HCT116 (cell line): Measurements from ENCODE around the gene PACSIN2. TPM values are rescaled to one million over a fixed set of nuclear protein-coding genes. Genes with fewer than 3 reads are reported as not detected.
A peak's percentile ranks its signal among the peaks of the same experiment; 100 is the strongest.

ENCODE experiments used
- ATAC-seq: fragments of 200-7000 bp; cut with Tn5 transposase; 2 replicates; pipeline ENCODE4 v1.9.1; 2020; ENCODE audit warnings: mild to moderate bottlenecking, moderate library complexity
- BruUV-seq: library from RNA; stranded (reverse); fragments of 400-500 nt; replicated peaks from 2 replicates; lab custom pipeline; 2021; lab: Mats Ljungman, UMichigan
- CTCF ChIA-PET: fragments of 300-600 bp; sonication (Branson Sonifier 250); formaldehyde crosslinking; loops from one replicate; lab custom pipeline; 2021; ENCODE audit warnings: antibody characterized with exemption; lab: Charles Lee
- POLR2A ChIA-PET: fragments of 300-600, 350-600 bp; sonication (Branson Sonifier 250); formaldehyde crosslinking; loops from one replicate; lab custom pipeline; 2021; ENCODE audit warnings: antibody characterized with exemption; lab: Charles Lee
- RAD21 ChIA-PET, 2 experiments: fragments of 300-600 bp; sonication (Branson Sonifier 250); formaldehyde crosslinking; loops; one replicate each; lab custom pipeline; 2023; ENCODE audit warnings: low total read pairs in 2 of 2; ENCODE audit not compliant: uncharacterized antibody in 2 of 2, unreplicated experiment in 2 of 2, low non-redundant PET in 1 of 2; lab: Charles Lee
- DNase-seq: peaks from one replicate; pipeline ENCODE4 v3.0.0-alpha.2; 2010; ENCODE audit warnings: low read depth, low spot score
- H2AFZ ChIP-seq: fragments of 200-600 bp; shearing (Covaris generic), sonication (generic); 2 replicates; pipeline ENCODE4 v1.6.1; 2017; ENCODE audit warnings: low read depth, mixed run types, mixed read lengths, antibody characterized with exemption, low read length; ENCODE audit not compliant: poor library complexity, severe bottlenecking
- H3K27ac ChIP-seq: 2 replicates; pipeline ENCODE4 v1.5.1; 2012; ENCODE audit warnings: low read depth, low read length
- H3K27me3 ChIP-seq: fragments of 200-600 bp; sonication (generic); 2 replicates; pipeline ENCODE4 v1.6.1; 2016; ENCODE audit warnings: mixed run types, low read length, mixed read lengths; ENCODE audit not compliant: insufficient read depth
- H3K36me3 ChIP-seq, 2 experiments: fragments of 200-500 bp in 1 of 2; fragments of 200-600 bp in 1 of 2; sonication (Bioruptor generic) in 1 of 2; sonication (generic) in 1 of 2; 2 replicates each; pipeline versions ENCODE4 v1.5.1 to v1.6.1; 2014 to 2016; ENCODE audit warnings: low read length in 2 of 2, inconsistent platforms in 1 of 2, mixed read lengths in 1 of 2, mixed run types in 1 of 2; ENCODE audit not compliant: insufficient read depth in 2 of 2, control insufficient read depth in 1 of 2
- H3K4me1 ChIP-seq, 2 experiments: fragments of 200-600 bp in 1 of 2; sonication (generic) in 1 of 2; 2 replicates each; pipeline versions ENCODE4 v1.5.1 to v1.6.1; 2012 to 2017; ENCODE audit warnings: low read length in 2 of 2, inconsistent platforms in 1 of 2, mild to moderate bottlenecking in 1 of 2, mixed read lengths in 1 of 2, mixed run types in 1 of 2, moderate library complexity in 1 of 2; ENCODE audit not compliant: insufficient read depth in 2 of 2, control insufficient read depth in 1 of 2
- H3K4me2 ChIP-seq: fragments of 200-600 bp; sonication (generic); 2 replicates; pipeline ENCODE4 v1.6.1; 2017; ENCODE audit warnings: mixed run types, low read length, mixed read lengths
- H3K4me3 ChIP-seq, 2 experiments: fragments of 200-600 bp in 1 of 2; sonication (generic) in 1 of 2; replicated peaks in 1 of 2; 2 replicates each; pipeline ENCODE4 v1.5.1; 2011 to 2016; ENCODE audit warnings: low read length in 2 of 2, control low read depth in 1 of 2, low read depth in 1 of 2, mild to moderate bottlenecking in 1 of 2, mixed read lengths in 1 of 2, mixed run types in 1 of 2
- H3K79me2 ChIP-seq: fragments of 200-600 bp; sonication (generic); 2 replicates; pipeline ENCODE4 v1.6.1; 2017; ENCODE audit warnings: mild to moderate bottlenecking, mixed run types, low read length, moderate library complexity, mixed read lengths; ENCODE audit not compliant: insufficient read depth
- H3K9ac ChIP-seq: fragments of 200-600 bp; sonication (generic); 2 replicates; pipeline ENCODE4 v1.6.1; 2016; ENCODE audit warnings: low read length, mixed read lengths
- H3K9me2 ChIP-seq: fragments of 200-600 bp; sonication (generic), shearing (Covaris generic); 2 replicates; pipeline ENCODE4 v1.6.1; 2017; ENCODE audit warnings: mixed run types, mild to moderate bottlenecking, moderate library complexity; ENCODE audit not compliant: insufficient read depth
- H3K9me3 ChIP-seq, 2 experiments: fragments of 200-500 bp in 1 of 2; fragments of 200-600 bp in 1 of 2; sonication (Bioruptor generic) in 1 of 2; sonication (generic) in 1 of 2; 2 replicates each; pipeline ENCODE4 v1.6.1; 2014 to 2017; ENCODE audit warnings: low read length in 2 of 2, mixed read lengths in 2 of 2, inconsistent platforms in 1 of 2, low read depth in 1 of 2, mild to moderate bottlenecking in 1 of 2, mixed run types in 1 of 2, moderate library complexity in 1 of 2; ENCODE audit not compliant: control insufficient read depth in 1 of 2, insufficient read depth in 1 of 2
- H4K20me1 ChIP-seq: fragments of 200-600 bp; sonication (generic), shearing (Covaris generic); 2 replicates; pipeline ENCODE4 v1.6.1; 2017; ENCODE audit warnings: mixed run types, mild to moderate bottlenecking, moderate library complexity; ENCODE audit not compliant: insufficient read depth
- ATF3 ChIP-seq: IDR thresholded peaks from 2 replicates; pipeline ENCODE4 v1.6.1; 2012
- CEBPB ChIP-seq: IDR thresholded peaks from 2 replicates; pipeline ENCODE4 v1.6.1; 2012; ENCODE audit warnings: low read depth
- ELF1 ChIP-seq: IDR thresholded peaks from 2 replicates; pipeline ENCODE4 v1.6.1; 2012; ENCODE audit warnings: low read depth, borderline replicate concordance
- EZH2 ChIP-seq: fragments of 200-600 bp; sonication (generic); IDR thresholded peaks from 2 replicates; pipeline ENCODE4 v1.6.1; 2017; ENCODE audit warnings: antibody characterized with exemption, mixed run types
- FOSL1 ChIP-seq: IDR thresholded peaks from 2 replicates; pipeline ENCODE4 v1.6.1; 2012; ENCODE audit warnings: low read depth
- JUND ChIP-seq: IDR thresholded peaks from 2 replicates; pipeline ENCODE4 v1.6.1; 2012
- POLR2A ChIP-seq: IDR thresholded peaks from 2 replicates; pipeline ENCODE4 v1.7.0; 2011; ENCODE audit warnings: borderline replicate concordance; ENCODE audit not compliant: insufficient read depth, insufficient read length; ENCODE audit errors: extremely low read depth
- RAD21 ChIP-seq: IDR thresholded peaks from 2 replicates; pipeline ENCODE4 v1.6.1; 2012; ENCODE audit warnings: low read depth, mild to moderate bottlenecking
- SIN3A ChIP-seq: IDR thresholded peaks from 2 replicates; pipeline ENCODE4 v1.6.1; 2012; ENCODE audit warnings: low read depth
- SP1 ChIP-seq: IDR thresholded peaks from 2 replicates; pipeline ENCODE4 v1.6.1; 2012; ENCODE audit warnings: low read depth
- SRF ChIP-seq: IDR thresholded peaks from 2 replicates; pipeline ENCODE4 v1.6.1; 2012; ENCODE audit warnings: low read depth
- TCF7L2 ChIP-seq: IDR thresholded peaks from 2 replicates; pipeline ENCODE4 v1.7.0; 2011; ENCODE audit warnings: borderline replicate concordance, inconsistent platforms; ENCODE audit not compliant: insufficient read depth, insufficient read length; ENCODE audit errors: extremely low read depth
- ZFX ChIP-seq: fragments of 450-650 bp; IDR thresholded peaks from 2 replicates; pipeline ENCODE4 v1.6.1; 2017
- intact Hi-C: fragments of 100-400 bp; cut with micrococcal nuclease; formaldehyde crosslinking; loops from 2 replicates; pipeline ENCODE4 v1.10.0; 2022
- total RNA-seq: library from RNA; stranded (reverse); gene quantifications from one replicate; pipeline ENCODE4 v1.2.1, GENCODE V29; 2021; ENCODE audit not compliant: unreplicated experiment
- TF ChIP-seq, protein P1 (sequence below): IDR thresholded peaks from 2 replicates; pipeline ENCODE4 v1.6.1; 2012
- TF ChIP-seq, protein P2 (sequence below): IDR thresholded peaks from 2 replicates; pipeline ENCODE4 v1.6.1; 2012; ENCODE audit warnings: low read depth
- TF ChIP-seq, protein P3 (sequence below): IDR thresholded peaks from 2 replicates; pipeline ENCODE4 v1.6.1; 2011; ENCODE audit warnings: mild to moderate bottlenecking, low read length, moderate library complexity; ENCODE audit not compliant: insufficient replicate concordance; ENCODE audit errors: extremely low read depth

Gene PACSIN2
- total RNA-seq, 1 experiment from 2014 or later, result 48.2 TPM

DNA sequence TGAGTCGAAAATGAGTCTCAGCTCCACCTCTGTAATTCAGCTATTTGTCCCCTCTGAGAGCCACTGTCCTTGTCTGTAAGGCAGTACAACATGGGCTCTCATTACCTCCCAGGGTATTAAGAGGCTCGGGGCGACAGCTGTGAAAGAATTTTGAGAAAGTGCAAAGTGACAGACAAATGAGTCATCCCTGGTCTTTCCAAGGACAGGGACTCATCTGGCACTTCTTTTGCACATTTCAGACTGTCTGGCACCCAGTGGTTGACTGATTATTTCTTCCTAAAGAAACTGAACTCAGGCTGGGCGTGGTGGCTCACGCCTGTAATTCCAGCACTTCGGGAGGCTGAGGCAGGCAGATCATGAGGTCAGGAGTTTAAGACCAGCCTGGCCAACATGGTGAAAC, 95.8 kb downstream of the PACSIN2 start:
- BruUV-seq, result no TSS peak
- Histone ChIP-seq H3K4me1 (peaks cover 44 to 61% of the 10 kb centered on the region in 2 experiments), H3K27me3 (no peaks in the 10 kb centered on the region), H3K9me3 (no peaks in the 10 kb centered on the region), H3K27ac (no peak overlapping the region; the same call in 1 of the 2 replicates), H3K36me3 (no peaks in the 10 kb centered on the region), H3K4me2 (peak overlapping the region; percentile 64), H3K9ac (no peak overlapping the region), H3K9me2 (no peaks in the 10 kb centered on the region), H2AFZ (no peak overlapping the region), H3K4me3 (0 out of 4 replicates have a peak overlapping the region, but pooled peaks of 1 of the 2 experiments have one; percentile 10), H3K79me2 (peaks cover 58% of the 10 kb centered on the region), H4K20me1 (no peaks in the 10 kb centered on the region)
- intact Hi-C loops, result no loop called here
- DNase-seq (peak; percentile 42), ATAC-seq (peak; percentile 82)
- ChIA-PET CTCF (no interaction called here), RAD21 (interaction anchor here in 1 of 2 experiments (0.7 kb wide), 1 partner anchor 114 kb away, joined by 3 read pairs; no protein-coding TSS in a partner anchor), POLR2A (no interaction called here)
- TF ChIP-seq SIN3A (peak; percentile 65; the same call in 1 of the 2 replicates), JUND (peak; percentile 76), SRF (no peak), FOSL1 (peak; percentile 84), POLR2A (no peak), SP1 (peak; percentile 47; the same call in 1 of the 2 replicates)
- TF ChIP-seq, protein P1, sequence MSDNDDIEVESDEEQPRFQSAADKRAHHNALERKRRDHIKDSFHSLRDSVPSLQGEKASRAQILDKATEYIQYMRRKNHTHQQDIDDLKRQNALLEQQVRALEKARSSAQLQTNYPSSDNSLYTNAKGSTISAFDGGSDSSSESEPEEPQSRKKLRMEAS, result peak; percentile 25; the same call in 1 of the 2 replicates

DNA sequence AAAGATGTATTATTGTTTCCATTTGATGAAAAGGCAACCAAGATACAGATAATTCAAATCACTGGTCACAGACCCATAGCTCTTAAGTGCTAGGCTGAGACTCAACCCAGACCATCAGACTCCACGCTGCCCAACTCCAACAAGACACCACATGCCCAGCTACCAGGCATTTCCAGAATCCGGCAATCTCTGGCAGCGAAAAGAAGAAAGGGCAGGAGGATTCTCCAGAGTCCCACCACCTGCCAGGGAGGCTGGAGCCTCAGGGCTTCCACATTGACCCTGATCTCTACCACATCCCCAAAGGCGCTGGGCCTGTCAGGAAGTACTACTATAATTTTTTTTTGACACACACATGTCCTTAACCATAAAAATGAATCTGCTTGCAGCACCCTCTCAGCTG, 96.4 kb downstream of the PACSIN2 start:
- Histone ChIP-seq H3K4me2 (peak overlapping the region; percentile 64), H3K9ac (no peak overlapping the region)
- TF ChIP-seq ZFX (no peak), JUND (no peak), ELF1 (no peak), CEBPB (no peak), RAD21 (no peak), TCF7L2 (no peak), SRF (no peak), EZH2 (no peak), ATF3 (no peak)
- TF ChIP-seq, protein P2, sequence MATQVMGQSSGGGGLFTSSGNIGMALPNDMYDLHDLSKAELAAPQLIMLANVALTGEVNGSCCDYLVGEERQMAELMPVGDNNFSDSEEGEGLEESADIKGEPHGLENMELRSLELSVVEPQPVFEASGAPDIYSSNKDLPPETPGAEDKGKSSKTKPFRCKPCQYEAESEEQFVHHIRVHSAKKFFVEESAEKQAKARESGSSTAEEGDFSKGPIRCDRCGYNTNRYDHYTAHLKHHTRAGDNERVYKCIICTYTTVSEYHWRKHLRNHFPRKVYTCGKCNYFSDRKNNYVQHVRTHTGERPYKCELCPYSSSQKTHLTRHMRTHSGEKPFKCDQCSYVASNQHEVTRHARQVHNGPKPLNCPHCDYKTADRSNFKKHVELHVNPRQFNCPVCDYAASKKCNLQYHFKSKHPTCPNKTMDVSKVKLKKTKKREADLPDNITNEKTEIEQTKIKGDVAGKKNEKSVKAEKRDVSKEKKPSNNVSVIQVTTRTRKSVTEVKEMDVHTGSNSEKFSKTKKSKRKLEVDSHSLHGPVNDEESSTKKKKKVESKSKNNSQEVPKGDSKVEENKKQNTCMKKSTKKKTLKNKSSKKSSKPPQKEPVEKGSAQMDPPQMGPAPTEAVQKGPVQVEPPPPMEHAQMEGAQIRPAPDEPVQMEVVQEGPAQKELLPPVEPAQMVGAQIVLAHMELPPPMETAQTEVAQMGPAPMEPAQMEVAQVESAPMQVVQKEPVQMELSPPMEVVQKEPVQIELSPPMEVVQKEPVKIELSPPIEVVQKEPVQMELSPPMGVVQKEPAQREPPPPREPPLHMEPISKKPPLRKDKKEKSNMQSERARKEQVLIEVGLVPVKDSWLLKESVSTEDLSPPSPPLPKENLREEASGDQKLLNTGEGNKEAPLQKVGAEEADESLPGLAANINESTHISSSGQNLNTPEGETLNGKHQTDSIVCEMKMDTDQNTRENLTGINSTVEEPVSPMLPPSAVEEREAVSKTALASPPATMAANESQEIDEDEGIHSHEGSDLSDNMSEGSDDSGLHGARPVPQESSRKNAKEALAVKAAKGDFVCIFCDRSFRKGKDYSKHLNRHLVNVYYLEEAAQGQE, result no peak
- TF ChIP-seq, protein P3, sequence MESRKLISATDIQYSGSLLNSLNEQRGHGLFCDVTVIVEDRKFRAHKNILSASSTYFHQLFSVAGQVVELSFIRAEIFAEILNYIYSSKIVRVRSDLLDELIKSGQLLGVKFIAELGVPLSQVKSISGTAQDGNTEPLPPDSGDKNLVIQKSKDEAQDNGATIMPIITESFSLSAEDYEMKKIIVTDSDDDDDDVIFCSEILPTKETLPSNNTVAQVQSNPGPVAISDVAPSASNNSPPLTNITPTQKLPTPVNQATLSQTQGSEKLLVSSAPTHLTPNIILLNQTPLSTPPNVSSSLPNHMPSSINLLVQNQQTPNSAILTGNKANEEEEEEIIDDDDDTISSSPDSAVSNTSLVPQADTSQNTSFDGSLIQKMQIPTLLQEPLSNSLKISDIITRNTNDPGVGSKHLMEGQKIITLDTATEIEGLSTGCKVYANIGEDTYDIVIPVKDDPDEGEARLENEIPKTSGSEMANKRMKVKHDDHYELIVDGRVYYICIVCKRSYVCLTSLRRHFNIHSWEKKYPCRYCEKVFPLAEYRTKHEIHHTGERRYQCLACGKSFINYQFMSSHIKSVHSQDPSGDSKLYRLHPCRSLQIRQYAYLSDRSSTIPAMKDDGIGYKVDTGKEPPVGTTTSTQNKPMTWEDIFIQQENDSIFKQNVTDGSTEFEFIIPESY, result no peak

More for the DNA sequence above, 96.4 kb downstream of the PACSIN2 start:
- Histone ChIP-seq H3K27me3 (no peaks in the 10 kb centered on the region), H4K20me1 (no peaks in the 10 kb centered on the region), H3K4me1 (peaks cover 44 to 61% of the 10 kb centered on the region in 2 experiments), H3K9me2 (no peaks in the 10 kb centered on the region), H3K9me3 (no peaks in the 10 kb centered on the region), H3K27ac (no peak overlapping the region), H3K4me3 (no peak overlapping the region), H3K36me3 (no peaks in the 10 kb centered on the region), H2AFZ (no peak overlapping the region), H3K79me2 (peaks cover 58% of the 10 kb centered on the region)
- ChIA-PET CTCF (interaction anchor here (1.1 kb wide), 1 partner anchor 51 kb away, joined by 3 read pairs; no protein-coding TSS in a partner anchor), RAD21 (no interaction called here), POLR2A (no interaction called here)
- no TSS peak for BruUV-seq
- DNase-seq (no peak), ATAC-seq (no peak)
- intact Hi-C loops, result no loop called here
